GM21423 (cell line): ENCODE results near the gene NELFA.

Source experiments
- ATAC-seq: cut with Tn5 transposase; IDR thresholded peaks from one replicate; pipeline ENCODE4 v1.9.1; 2021; ENCODE audit warnings: mild to moderate bottlenecking, moderate library complexity; ENCODE audit not compliant: unreplicated experiment

NELFA gene

GRCh38 chr4:1983053-1983845 is 25.5 kb downstream of the NELFA start:
- ATAC-seq: no peak

DNA sequence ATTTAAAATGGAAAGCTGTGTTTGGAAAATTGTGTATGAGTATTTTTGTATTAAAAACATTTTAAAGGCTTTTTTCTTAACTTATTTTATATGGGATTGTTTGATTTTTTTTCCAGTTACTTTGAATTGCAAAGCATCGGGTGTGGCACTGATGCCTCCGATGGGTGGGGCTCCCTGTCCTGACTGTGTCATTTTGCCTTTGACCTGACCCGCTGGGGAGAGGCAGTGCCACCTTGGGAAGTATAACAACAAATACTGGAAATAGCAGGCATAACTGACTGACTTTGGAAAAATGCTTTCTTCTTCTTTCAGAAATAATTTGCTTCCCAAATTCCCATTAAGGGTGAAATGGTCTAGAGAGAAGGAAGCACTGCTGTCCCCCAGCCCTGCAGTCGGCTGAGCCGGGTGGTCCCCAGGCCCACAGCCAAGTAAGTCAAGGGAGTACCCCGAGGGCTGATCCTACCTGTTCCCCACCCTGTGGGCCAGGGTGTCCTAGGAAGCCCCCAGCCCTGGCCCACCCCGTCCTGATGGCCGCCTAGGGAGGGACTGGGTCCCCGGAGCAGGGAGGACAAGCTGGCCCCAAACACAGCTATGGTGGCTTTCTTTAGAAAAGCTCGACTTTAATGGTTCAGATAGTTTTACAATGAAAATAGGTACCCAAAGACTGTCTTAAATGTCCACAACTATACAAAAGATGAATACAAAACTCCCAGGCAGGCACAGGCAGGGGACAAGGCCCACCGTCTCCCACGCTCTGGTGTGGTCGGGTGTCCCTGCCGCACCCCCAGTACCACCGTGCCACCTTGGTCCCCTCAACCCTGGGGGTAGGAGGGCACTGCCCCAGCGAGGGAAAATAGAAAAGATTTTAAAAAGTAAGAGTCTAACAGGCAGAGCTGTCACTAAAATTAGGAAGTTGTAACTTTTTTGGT is 26.4 kb downstream of the NELFA start:
- no peak for ATAC-seq

DNA sequence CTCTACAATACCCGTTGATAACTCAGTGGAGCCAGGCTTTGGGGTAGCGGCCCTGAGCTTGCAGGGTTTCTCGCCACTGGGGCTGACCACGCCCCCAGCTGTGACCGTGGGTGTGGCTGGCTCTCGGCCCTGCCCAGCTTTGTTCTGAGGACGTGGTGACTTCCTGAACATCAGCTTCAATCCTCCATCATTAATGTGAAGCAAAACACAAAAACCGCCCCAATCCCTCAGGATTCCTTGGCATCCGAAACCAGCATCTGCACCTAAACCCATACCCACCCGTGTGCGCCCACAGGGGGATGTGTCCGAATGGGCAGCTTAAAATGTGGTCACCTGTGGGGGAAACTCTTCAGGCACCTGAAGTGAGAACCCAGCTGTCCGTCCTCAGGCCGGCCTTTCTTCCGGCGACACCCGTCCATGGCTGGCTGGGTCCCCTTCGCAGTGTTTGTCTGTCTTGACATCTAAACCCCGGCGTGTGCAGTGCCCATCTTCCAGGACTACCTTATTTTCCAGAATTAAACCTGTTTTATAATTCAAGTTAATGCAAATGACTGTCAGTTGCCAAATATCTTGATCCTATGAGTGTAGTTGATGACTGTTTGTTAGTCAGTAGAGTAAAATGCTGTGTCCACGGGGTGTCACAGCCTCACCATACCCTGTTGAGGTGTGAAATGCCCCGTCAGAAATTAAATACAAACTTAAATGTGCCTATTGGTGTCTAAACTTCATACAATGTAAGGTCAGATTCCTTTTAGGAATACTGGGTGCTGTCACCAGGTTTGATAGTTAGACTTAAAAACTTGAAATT is 27.3 kb downstream of the NELFA start:
- ATAC-seq: no peak

DNA sequence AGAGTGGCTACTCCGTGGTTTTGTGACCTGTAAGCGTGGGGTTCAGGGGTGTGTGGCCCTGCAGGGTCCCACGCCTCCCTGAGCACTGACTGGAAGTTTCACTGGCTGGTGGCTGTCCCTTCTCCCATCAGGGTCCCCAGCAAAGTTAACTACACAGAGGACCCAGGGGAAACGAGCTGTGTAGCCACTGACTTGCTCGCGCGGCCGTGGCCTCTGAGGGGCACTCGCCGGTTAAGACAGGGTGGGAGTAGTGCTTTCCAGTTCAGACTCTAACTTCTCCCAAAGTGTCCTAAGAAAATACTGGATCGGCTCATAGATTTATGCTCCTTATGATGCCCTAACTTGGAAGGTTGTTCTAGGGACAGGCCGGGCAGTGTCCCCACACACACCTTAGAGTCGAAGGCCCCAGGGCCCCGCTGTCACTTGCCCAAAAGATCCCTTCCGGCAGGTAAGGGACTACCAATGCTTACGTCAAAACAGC is 28.2 kb downstream of the NELFA start:
- no peak for ATAC-seq

GRCh38 chr4:1979477-1980196 is 29.1 kb downstream of the NELFA start:
- no peak for ATAC-seq

DNA sequence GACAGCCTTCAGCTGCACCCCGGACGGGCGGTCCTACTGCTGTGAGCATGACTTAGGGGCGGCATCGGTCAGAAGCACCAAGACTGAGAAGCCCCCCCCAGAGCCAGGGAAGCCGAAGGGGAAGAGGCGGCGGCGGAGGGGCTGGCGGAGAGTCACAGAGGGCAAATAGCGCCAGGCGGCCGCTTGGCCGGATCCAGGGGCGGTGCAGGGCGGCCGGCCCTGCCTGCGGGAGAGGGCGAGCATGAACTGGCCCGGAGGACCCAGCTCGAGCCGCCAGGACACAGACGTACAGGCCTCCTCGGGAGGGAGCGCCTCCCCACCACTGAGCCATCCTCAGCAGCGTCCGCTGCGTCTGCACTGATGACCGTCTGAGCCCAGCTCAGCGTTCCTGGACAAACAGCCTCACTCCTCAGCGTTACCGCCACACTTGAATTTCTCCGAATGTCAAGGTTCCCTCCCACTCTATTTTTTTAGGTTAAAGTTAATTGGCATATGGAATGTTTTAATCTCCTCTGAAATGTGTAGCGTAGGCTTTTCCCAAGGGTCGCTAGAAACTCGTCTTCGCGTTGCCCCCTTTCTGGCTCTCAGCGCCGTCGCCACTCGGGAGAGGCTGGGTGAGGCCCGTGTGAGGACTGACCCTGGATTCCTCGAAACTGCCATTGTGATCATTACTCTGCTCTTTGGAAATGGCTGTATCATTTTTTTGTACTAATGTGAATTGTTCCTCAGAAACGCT is 29.9 kb downstream of the NELFA start:
- ATAC-seq: no peak

DNA sequence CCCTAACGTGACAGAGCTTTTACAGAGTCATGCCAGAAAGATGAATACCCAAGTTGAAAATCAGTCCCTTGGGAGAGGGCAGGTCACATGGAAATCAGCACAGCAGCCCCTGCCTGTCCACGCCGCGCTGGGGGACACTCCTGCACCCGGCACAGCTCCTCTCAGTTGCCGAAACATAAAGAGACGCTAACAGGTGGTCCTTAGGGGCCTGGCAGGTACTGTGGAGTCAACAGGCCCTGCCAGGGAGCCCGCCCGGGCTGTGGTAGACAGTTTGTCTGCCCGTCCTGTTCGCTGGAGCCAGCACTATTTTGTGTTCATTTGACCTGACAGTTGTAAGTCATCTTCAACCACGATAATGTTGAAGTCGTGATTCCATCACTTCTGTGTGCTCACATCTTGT is 30.5 kb downstream of the NELFA start:
- ATAC-seq: no peak

GRCh38 chr4:1976416-1977352 is 32.1 kb downstream of the NELFA start:
- ATAC-seq: no peak

DNA sequence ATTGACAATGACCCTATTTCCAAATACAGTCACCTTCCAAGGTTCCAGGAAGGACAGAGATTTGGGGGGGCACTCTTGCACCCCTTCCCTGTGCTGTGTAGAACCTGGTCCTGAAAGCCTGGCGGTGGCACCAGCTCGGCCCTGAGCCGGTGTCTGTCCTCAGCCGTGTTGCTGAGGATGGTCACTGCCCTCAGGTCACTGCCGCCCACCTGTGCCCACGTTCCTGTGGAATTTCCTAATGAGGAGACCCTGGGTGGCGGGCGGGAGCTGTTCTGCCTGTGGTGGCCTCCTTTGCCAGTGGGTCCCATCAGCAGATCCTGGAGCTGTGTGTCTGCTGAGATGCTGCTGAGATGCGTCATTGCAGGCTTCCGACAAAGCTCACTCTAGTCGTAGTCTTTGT is 32.9 kb downstream of the NELFA start:
- no peak for ATAC-seq

DNA sequence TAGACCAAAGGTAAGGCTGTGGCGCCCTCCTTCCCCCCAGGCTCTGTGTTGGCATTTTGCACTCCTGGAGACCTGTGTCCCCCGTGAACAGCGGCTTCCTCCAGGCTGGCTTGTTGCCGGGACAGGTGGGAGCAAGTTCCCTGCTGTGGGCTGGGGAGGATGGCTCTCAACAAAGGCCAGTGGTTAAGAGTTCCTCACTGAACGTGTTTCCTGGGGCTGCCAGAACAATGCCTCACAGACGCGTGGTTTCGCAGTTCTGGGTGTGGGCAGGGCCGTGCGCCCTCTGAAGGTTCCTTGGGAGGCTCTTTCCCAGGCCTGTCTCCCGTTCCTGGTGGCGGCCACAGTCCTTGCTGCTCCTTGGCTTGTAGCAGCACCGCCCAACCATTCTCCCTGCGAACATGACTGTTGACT is 33.4 kb downstream of the NELFA start:
- ATAC-seq: no peak

DNA sequence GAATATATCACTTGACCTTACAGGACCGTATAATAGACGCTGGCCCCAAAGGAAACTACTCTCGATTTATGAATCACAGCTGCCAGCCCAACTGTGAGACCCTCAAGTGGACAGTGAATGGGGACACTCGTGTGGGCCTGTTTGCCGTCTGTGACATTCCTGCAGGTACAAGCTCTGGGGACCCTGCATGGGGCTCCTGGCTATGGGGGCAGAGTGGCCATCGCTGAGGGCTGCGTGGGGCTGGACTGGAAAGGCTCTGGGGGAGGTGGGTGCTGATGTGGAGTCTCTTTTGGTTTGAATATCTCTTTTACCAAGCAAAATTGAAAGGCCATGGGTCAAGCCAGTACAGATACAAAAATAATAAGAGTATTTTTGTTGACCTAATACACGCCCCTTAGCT is 33.9 kb downstream of the NELFA start:
- no peak for ATAC-seq

DNA sequence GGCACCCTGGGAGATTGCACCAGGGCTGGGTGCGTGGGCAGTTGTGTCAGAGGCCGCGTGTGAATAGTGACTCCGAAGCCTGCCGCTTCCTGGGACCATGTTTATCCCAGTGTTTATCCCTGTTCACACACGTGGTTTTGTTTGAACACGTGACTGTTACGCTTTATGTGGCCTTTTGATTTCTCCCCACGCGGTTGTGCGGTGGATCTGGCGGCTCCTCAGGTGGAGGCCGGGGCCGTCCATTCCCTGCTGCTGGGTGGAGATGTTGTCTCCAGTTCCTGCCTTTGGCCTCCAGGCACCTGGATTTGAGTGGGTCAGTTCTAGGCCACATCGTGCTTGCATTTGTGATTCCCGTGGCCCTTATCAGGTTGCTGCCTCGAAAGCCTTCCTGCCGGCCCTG is 35.1 kb downstream of the NELFA start:
- ATAC-seq: no peak

- ATAC-seq: no peak
Measured at GRCh38 chr4:1973218-1973617, 35.6 kb downstream of the NELFA start.

- ATAC-seq: no peak
Measured at GRCh38 chr4:1972414-1972813, 36.4 kb downstream of the NELFA start.

- ATAC-seq: no peak
Measured at GRCh38 chr4:1971456-1972200, 37.1 kb downstream of the NELFA start.

DNA sequence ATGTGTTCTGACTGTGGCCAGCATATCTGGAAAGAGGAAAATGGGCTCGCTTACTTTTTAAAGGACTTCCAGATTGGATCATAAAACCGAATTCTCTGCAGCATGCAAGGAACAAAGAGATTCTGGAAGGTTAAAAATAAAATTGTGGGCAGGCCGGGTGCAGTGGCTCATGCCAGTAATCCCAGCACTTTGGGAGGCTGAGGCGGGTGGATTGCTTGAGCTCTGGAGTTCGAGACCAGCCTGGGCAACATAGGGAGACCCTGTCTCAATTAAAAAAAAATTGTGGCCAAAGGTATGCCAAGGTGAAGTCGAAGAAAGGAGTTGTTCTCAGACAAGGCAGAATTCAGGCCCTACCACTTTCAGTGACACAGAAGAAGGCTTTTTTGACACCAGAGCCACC is 37.8 kb downstream of the NELFA start:
- no peak for ATAC-seq

- no peak for ATAC-seq
Measured at GRCh38 chr4:1969928-1970723, 38.6 kb downstream of the NELFA start.
